WERI-Rb-1 (cell line): ENCODE results near the gene AK2.
"Not testable (repeated sequence)": the region's sequence is repeated elsewhere in the genome, so short reads cannot be mapped to it uniquely, and the experiment has no call there.

Source experiments
- DNase-seq: peaks from one replicate; pipeline ENCODE4 v3.0.0-alpha.2; 2020
- H3K27ac ChIP-seq: fragments of 250-450 bp; sonication (Bioruptor Pico); 2 replicates; pipeline ENCODE4 v1.5.1; 2020; ENCODE audit warnings: mild to moderate bottlenecking, moderate library complexity
- H3K27me3 ChIP-seq: fragments of 250-450 bp; sonication (Bioruptor Pico); 2 replicates; pipeline ENCODE4 v1.5.1; 2021; ENCODE audit warnings: mild to moderate bottlenecking, low read depth, moderate library complexity; ENCODE audit not compliant: insufficient read depth, severe bottlenecking
- H3K36me3 ChIP-seq: fragments of 250-450 bp; sonication (Bioruptor Pico); 2 replicates; pipeline ENCODE4 v1.5.1; 2020; ENCODE audit warnings: mild to moderate bottlenecking, moderate library complexity
- H3K4me3 ChIP-seq: 2 replicates; pipeline ENCODE4 v1.5.1; 2011; ENCODE audit warnings: low read depth, mild to moderate bottlenecking, control low read depth, low read length
- H3K9me3 ChIP-seq: fragments of 250-450 bp; sonication (Bioruptor Pico); 2 replicates; pipeline ENCODE4 v1.5.1; 2021; ENCODE audit warnings: mild to moderate bottlenecking, moderate library complexity; ENCODE audit not compliant: severe bottlenecking
- CTCF ChIP-seq: IDR thresholded peaks from 2 replicates; pipeline ENCODE4 v1.5.1; 2011; ENCODE audit warnings: low read depth, mild to moderate bottlenecking, control low read depth, inconsistent platforms, low read length

Gene AK2

GRCh38 chr1:33070628-33071027 lies 33.9 kb upstream of the AK2 start:
- Histone ChIP-seq H3K36me3 (no peaks in the 10 kb centered on the region), H3K27me3 (no peaks in the 10 kb centered on the region), H3K27ac (no peak overlapping the region), H3K4me3 (no peak overlapping the region), H3K9me3 (no peaks in the 10 kb centered on the region)
- no peak for TF ChIP-seq CTCF
- DNase-seq = no peak

- not testable (repeated sequence) for H3K36me3 ChIP-seq, H3K4me3 ChIP-seq, H3K27ac ChIP-seq, H3K27me3 ChIP-seq, DNase-seq
- peaks cover 14% of the 10 kb centered on the region for H3K9me3 ChIP-seq
Measured at GRCh38 chr1:33068108-33068507, 31.4 kb upstream of the AK2 start.

- H3K9me3 ChIP-seq = peaks cover 14% of the 10 kb centered on the region
- not testable (repeated sequence) for H3K36me3 ChIP-seq, DNase-seq, H3K4me3 ChIP-seq, H3K27ac ChIP-seq, H3K27me3 ChIP-seq
Measured at GRCh38 chr1:33066477-33066876, 29.8 kb upstream of the AK2 start.

GRCh38 chr1:33065301-33065700 lies 28.6 kb upstream of the AK2 start:
- Histone ChIP-seq H3K27ac (no peak overlapping the region), H3K27me3 (no peaks in the 10 kb centered on the region), H3K9me3 (peaks cover 14% of the 10 kb centered on the region), H3K36me3 (no peaks in the 10 kb centered on the region), H3K4me3 (no peak overlapping the region)
- TF ChIP-seq CTCF = no peak
- DNase-seq = no peak

- not testable (repeated sequence) for H3K27me3 ChIP-seq, H3K4me3 ChIP-seq, DNase-seq, H3K36me3 ChIP-seq, H3K27ac ChIP-seq
- H3K9me3 ChIP-seq = peaks cover 14% of the 10 kb centered on the region
Measured at GRCh38 chr1:33064284-33064683, 27.6 kb upstream of the AK2 start.

GRCh38 chr1:33061834-33062233 lies 25.2 kb upstream of the AK2 start:
- DNase-seq = no peak
- Histone ChIP-seq H3K27me3 (no peaks in the 10 kb centered on the region), H3K27ac (no peak overlapping the region), H3K4me3 (no peak overlapping the region), H3K36me3 (no peaks in the 10 kb centered on the region), H3K9me3 (peaks cover 14% of the 10 kb centered on the region)
- no peak for TF ChIP-seq CTCF

- Histone ChIP-seq H3K27me3 (no peaks in the 10 kb centered on the region), H3K4me3 (no peak overlapping the region), H3K27ac (no peak overlapping the region), H3K9me3 (peaks cover 14% of the 10 kb centered on the region), H3K36me3 (no peaks in the 10 kb centered on the region)
- no peak for TF ChIP-seq CTCF
- DNase-seq = no peak
Measured at GRCh38 chr1:33060579-33061083, 23.9 kb upstream of the AK2 start.
